Tibial nerve (tissue), 4 donors: ENCODE results near the gene KLK5. TPM values are rescaled to one million over a fixed set of nuclear protein-coding genes. Genes with fewer than 3 reads are reported as not detected.

Source experiments
- DNase-seq, 2 donors: peaks; one replicate each; pipeline ENCODE4 v3.0.0-alpha.2; 2019; ENCODE audit warnings: low spot score in 2 of 2
- H3K27ac ChIP-seq, 4 donors: fragments of 200-600 bp; sonication (generic) in 3 of 4; one replicate each; pipeline ENCODE4 v1.5.1; 2017 to 2019; ENCODE audit warnings: mild to moderate bottlenecking in 1 of 4
- H3K27me3 ChIP-seq, 2 donors: fragments of 200-600 bp; sonication (generic) in 1 of 2; one replicate each; pipeline versions ENCODE4 v1.5.1 to v1.6.0; 2017 to 2019
- H3K36me3 ChIP-seq, 3 donors: fragments of 200-600 bp; sonication (generic); one replicate each; pipeline ENCODE4 v1.5.1; 2018 to 2019
- H3K4me1 ChIP-seq, 4 donors: fragments of 200-600 bp; sonication (generic) in 3 of 4; one replicate each; pipeline ENCODE4 v1.5.1; 2017 to 2019
- H3K4me3 ChIP-seq, 4 donors: fragments of 200-600 bp; sonication (generic) in 3 of 4; one replicate each; pipeline ENCODE4 v1.5.1; 2017 to 2019; ENCODE audit warnings: mild to moderate bottlenecking in 1 of 4, moderate library complexity in 1 of 4
- H3K9me3 ChIP-seq, 4 donors: fragments of 200-600 bp; sonication (generic) in 3 of 4; one replicate each; pipeline ENCODE4 v1.5.1; 2017 to 2019
- EP300 ChIP-seq, 2 donors: sonication (generic); formaldehyde crosslinking; IDR thresholded peaks; one replicate each; pipeline ENCODE4 v1.6.1; 2017; ENCODE audit warnings: antibody characterized with exemption in 2 of 2, mild to moderate bottlenecking in 1 of 2
- POLR2A ChIP-seq, 2 donors: fragments of 450-650 bp; IDR thresholded peaks; one replicate each; pipeline ENCODE4 v1.6.1; 2017; ENCODE audit warnings: antibody characterized with exemption in 2 of 2, mild to moderate bottlenecking in 2 of 2, moderate library complexity in 2 of 2
- WGBS, 2 donors: methylation state at CpG; one replicate each; pipeline ENCODE4 v1.1.5; 2018; 5-methylcytosine and 5-hydroxymethylcytosine counted together
- total RNA-seq, 4 donors: library from RNA; depleted of rRNA; stranded (reverse); fragments of >200 nt; gene quantifications; one replicate each; pipeline ENCODE4 v1.1.0, GENCODE V29; 2016
- TF ChIP-seq, protein P1 (sequence below), 5 experiments: fragments of 200-600 bp in 3 of 5; fragments of 450-650 bp in 2 of 5; sonication (generic) in 3 of 5; IDR thresholded peaks; one replicate each; pipeline ENCODE4 v1.5.1; 2016 to 2019; ENCODE audit warnings: antibody characterized with exemption in 5 of 5, mild to moderate bottlenecking in 3 of 5, moderate library complexity in 2 of 5

Gene KLK5
- total RNA-seq, 4 donors from 2014 or later: not detected

DNA sequence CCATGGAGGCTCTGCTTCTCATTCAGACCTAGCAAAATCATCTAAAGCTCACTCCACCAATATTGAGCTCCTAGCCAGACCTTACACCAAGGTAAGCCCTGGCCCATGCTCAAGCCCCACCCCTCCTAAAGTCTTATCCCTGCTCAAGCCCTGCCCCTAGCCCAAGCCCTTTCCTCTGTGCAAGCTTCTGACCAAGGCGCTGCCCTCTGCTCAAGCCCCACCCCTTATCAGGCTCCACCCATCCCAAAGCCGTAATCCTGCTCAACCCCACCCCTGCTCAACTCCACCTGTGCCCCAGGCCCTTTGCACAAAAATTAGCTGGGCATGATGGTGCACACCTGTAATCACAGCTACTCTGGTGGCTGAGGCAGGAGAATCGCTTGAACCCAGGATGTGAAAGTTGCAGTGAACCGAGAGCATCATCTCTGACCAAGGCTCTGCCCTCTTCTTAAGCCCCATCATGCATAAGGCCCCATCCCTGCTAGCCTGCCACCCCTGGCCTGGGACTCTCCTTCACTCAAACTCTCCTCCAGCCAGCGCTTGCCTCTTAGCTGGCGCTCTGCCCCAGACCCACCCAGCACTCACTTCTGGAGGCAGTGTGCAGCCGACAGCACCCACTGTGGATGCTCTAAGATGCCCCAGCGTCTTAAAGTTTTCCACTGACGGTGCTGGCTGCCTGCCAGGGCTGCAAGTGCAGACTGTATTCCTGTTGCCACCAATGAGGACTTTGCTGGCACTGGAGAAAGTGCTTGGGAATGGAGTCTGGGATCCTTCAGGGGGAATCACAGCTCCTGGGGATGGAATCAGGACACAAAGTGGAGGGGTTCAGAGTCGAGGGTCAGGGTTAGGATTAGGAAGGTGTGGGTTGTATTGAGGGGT lies 58.1 kb downstream of the KLK5 start:
- no peak for DNase-seq
- Histone ChIP-seq H3K4me3 (no peak overlapping the region), H3K9me3 (no peaks in the 10 kb centered on the region), H3K36me3 (no peaks in the 10 kb centered on the region), H3K27me3 (no peaks in the 10 kb centered on the region), H3K4me1 (no peaks in the 10 kb centered on the region), H3K27ac (no peak overlapping the region)
- 62 to 63% methylated on average over 10 of the region's 10 CpGs for WGBS, 2 donors
- TF ChIP-seq, protein P1, sequence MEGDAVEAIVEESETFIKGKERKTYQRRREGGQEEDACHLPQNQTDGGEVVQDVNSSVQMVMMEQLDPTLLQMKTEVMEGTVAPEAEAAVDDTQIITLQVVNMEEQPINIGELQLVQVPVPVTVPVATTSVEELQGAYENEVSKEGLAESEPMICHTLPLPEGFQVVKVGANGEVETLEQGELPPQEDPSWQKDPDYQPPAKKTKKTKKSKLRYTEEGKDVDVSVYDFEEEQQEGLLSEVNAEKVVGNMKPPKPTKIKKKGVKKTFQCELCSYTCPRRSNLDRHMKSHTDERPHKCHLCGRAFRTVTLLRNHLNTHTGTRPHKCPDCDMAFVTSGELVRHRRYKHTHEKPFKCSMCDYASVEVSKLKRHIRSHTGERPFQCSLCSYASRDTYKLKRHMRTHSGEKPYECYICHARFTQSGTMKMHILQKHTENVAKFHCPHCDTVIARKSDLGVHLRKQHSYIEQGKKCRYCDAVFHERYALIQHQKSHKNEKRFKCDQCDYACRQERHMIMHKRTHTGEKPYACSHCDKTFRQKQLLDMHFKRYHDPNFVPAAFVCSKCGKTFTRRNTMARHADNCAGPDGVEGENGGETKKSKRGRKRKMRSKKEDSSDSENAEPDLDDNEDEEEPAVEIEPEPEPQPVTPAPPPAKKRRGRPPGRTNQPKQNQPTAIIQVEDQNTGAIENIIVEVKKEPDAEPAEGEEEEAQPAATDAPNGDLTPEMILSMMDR (IDR thresholded peaks at IDR 0.05): no peak
- TF ChIP-seq POLR2A (IDR thresholded peaks at IDR 0.05) (no peak), EP300 (IDR thresholded peaks at IDR 0.05) (no peak)

Other genes with a start within 250 kb of the KLK5 start
- 1 to 10 TPM in 1 of 4 donors, under 1 TPM in 2, not detected in 1; 0.21 to 3.3 (median 0.30) TPM for gene SHANK1, start 233.2 kb downstream of the KLK5 start, total RNA-seq
- gene CLEC11A, start 229.7 kb downstream of the KLK5 start, total RNA-seq: 10 to 100 TPM; 13.3 to 53.1 (median 25.9) TPM
- gene GPR32, start 182.6 kb downstream of the KLK5 start, total RNA-seq: not detected
- gene ACP4, start 162.6 kb downstream of the KLK5 start, total RNA-seq: not detected
- gene KLK1, start 129.3 kb downstream of the KLK5 start, total RNA-seq: 1 to 10 TPM in 2 of 4 donors, under 1 TPM in 1, not detected in 1; 0.78 to 1.8 (median 1.5) TPM
- gene KLK15, start 119.5 kb downstream of the KLK5 start, total RNA-seq: not detected
- gene KLK3, start 98.1 kb downstream of the KLK5 start, total RNA-seq: not detected
- gene KLK2, start 79.6 kb downstream of the KLK5 start, total RNA-seq: not detected
- gene KLK4, start 41.6 kb downstream of the KLK5 start, total RNA-seq: 1 to 10 TPM in 1 of 4 donors, under 1 TPM in 1, not detected in 2; 0.59 to 1.2 TPM
- gene KLK6, start 16.6 kb upstream of the KLK5 start, total RNA-seq: 1 to 10 TPM in 3 of 4 donors, not detected in 1; 2.1 to 5.9 (median 2.5) TPM
- gene KLK7, start 30.9 kb upstream of the KLK5 start, total RNA-seq: 1 to 10 TPM in 3 of 4 donors, under 1 TPM in 1; 0.90 to 7.6 (median 4.6) TPM
- 1 to 10 TPM in 3 of 4 donors, not detected in 1; 1.6 to 2.2 (median 1.9) TPM for gene KLK8, start 48.6 kb upstream of the KLK5 start, total RNA-seq
- 1 to 10 TPM in 2 of 4 donors, under 1 TPM in 1, not detected in 1; 0.22 to 3.1 (median 1.4) TPM for gene KLK10, start 66.7 kb upstream of the KLK5 start, total RNA-seq
- 1 to 10 TPM in 1 of 4 donors, not detected in 3; 1.3 TPM for gene KLK11, start 73.6 kb upstream of the KLK5 start, total RNA-seq
- not detected for gene KLK12, start 82.0 kb upstream of the KLK5 start, total RNA-seq
- gene KLK13, start 112.1 kb upstream of the KLK5 start, total RNA-seq: under 1 TPM in 1 of 4 donors, not detected in 3; 0.63 TPM
- gene KLK14, start 129.8 kb upstream of the KLK5 start, total RNA-seq: not detected
- 10 to 100 TPM in 3 of 4 donors, 1 to 10 TPM in 1; 7.4 to 25.5 (median 18.3) TPM for gene CTU1, start 155.4 kb upstream of the KLK5 start, total RNA-seq
- 10 to 100 TPM in 1 of 4 donors, 1 to 10 TPM in 3; 4.2 to 18.0 (median 5.0) TPM for gene SIGLEC9, start 171.9 kb upstream of the KLK5 start, total RNA-seq
- 1 to 10 TPM in 2 of 4 donors, under 1 TPM in 2; 0.42 to 7.5 (median 1.1) TPM for gene SIGLEC7, start 189.3 kb upstream of the KLK5 start, total RNA-seq